Thoracic aorta (tissue), 2 donors: ENCODE results near the gene PGRMC1. TPM values are rescaled to one million over a fixed set of nuclear protein-coding genes. Genes with fewer than 3 reads are reported as not detected.
"Not testable (repeated sequence)": the region's sequence is repeated elsewhere in the genome, so short reads cannot be mapped to it uniquely, and the experiment has no call there.

Experiments used
- ATAC-seq: fragments of 150-250 bp; one replicate; pipeline ENCODE4 v1.8.0; 2017; ENCODE audit warnings: low read depth; ENCODE audit not compliant: insufficient number of reproducible peaks, low FRiP score
- DNase-seq: peaks from one replicate; pipeline ENCODE4 v3.0.0-alpha.2; 2020; ENCODE audit warnings: low spot score
- H3K27ac ChIP-seq, 2 donors: fragments of 200-600 bp; sonication (generic); 1 replicate in 1 of 2; 2 replicates in 1 of 2; pipeline ENCODE4 v1.5.1; 2016; ENCODE audit warnings: mild to moderate bottlenecking in 2 of 2, moderate library complexity in 2 of 2
- H3K27me3 ChIP-seq: fragments of 200-600 bp; sonication (generic); replicated peaks from 2 replicates; pipeline ENCODE4 v1.6.0; 2016; ENCODE audit warnings: mild to moderate bottlenecking; ENCODE audit not compliant: insufficient read depth
- H3K36me3 ChIP-seq: fragments of 200-600 bp; sonication (generic); one replicate; pipeline ENCODE4 v1.5.1; 2016
- H3K4me1 ChIP-seq, 2 donors: fragments of 200-600 bp; sonication (generic); 1 replicate in 1 of 2; 2 replicates in 1 of 2; pipeline versions ENCODE4 v1.5.1 to v1.6.0; 2016; ENCODE audit warnings: low read depth in 2 of 2, mild to moderate bottlenecking in 1 of 2; ENCODE audit not compliant: control insufficient read depth in 1 of 2
- H3K4me3 ChIP-seq: fragments of 200-600 bp; sonication (generic); 2 replicates; pipeline ENCODE4 v1.5.1; 2016; ENCODE audit warnings: mild to moderate bottlenecking
- H3K9me3 ChIP-seq: fragments of 200-600 bp; sonication (generic); 2 replicates; pipeline ENCODE4 v1.5.1; 2016
- CTCF ChIP-seq: fragments of 200-600 bp; sonication (generic); IDR thresholded peaks from one replicate; pipeline ENCODE4 v1.5.1; 2019; ENCODE audit warnings: antibody characterized with exemption
- total RNA-seq, 2 donors: library from RNA; depleted of rRNA; stranded (reverse); fragments of >200 nt; gene quantifications; one replicate each; pipeline versions ENCODE4 v1.1.0 to v1.2.3, GENCODE V29; 2016

PGRMC1 gene
- total RNA-seq, 2 donors from 2014 or later: 105 to 135 TPM

GRCh38 chrX:119290476-119290875 lies 54.4 kb downstream of the PGRMC1 start:
- no peak for ATAC-seq
- Histone ChIP-seq H3K27me3 (no peaks in the 10 kb centered on the region), H3K4me3 (no peak overlapping the region), H3K27ac (no peak overlapping the region), H3K9me3 (no peaks in the 10 kb centered on the region), H3K4me1 (no peaks in the 10 kb centered on the region), H3K36me3 (no peaks in the 10 kb centered on the region)
- no peak for DNase-seq
- no peak for TF ChIP-seq CTCF

DNA sequence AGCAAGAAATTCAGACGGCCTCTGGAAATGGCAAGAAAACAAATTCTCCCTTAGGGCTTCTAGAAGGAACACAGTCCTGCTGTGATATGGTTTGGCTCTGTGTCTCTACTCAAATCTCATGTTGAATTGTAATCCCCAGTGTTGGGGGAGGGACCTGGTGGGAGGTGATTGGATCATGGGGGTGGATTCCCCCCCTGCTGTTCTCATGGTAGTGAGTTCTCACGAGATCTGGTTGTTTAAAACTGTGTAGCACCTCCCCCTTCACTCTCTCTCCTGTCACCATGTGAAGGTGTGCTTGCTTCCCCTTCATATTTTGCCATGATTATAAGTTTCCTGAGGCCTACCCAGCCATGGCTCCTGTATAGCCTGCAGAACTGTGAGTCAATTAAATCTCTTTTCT lies 55.2 kb downstream of the PGRMC1 start:
- H3K9me3 ChIP-seq, H3K4me3 ChIP-seq: not testable (repeated sequence)

GRCh38 chrX:119292445-119292844 lies 56.4 kb downstream of the PGRMC1 start:
- H3K27ac ChIP-seq: no peak overlapping the region

More for the DNA sequence above, 55.2 kb downstream of the PGRMC1 start:
- not testable (repeated sequence) for DNase-seq, H3K4me1 ChIP-seq, ATAC-seq, H3K27ac ChIP-seq, H3K27me3 ChIP-seq, H3K36me3 ChIP-seq

More at GRCh38 chrX:119292445-119292844, 56.4 kb downstream of the PGRMC1 start:
- DNase-seq (no peak), ATAC-seq (no peak)
- Histone ChIP-seq H3K36me3 (no peaks in the 10 kb centered on the region), H3K9me3 (no peaks in the 10 kb centered on the region), H3K4me3 (no peak overlapping the region), H3K27me3 (no peaks in the 10 kb centered on the region), H3K4me1 (no peaks in the 10 kb centered on the region)
- TF ChIP-seq CTCF: no peak

Other genes starting within 250 kb of the PGRMC1 start
- gene CT47C1, start 163.3 kb upstream of the PGRMC1 start, total RNA-seq: not detected
- not detected for gene KIAA1210, start 108.5 kb upstream of the PGRMC1 start, total RNA-seq
- gene SLC25A43, start 163.1 kb downstream of the PGRMC1 start, total RNA-seq: 10 to 100 TPM; 12.3 to 24.4 TPM
- 100 to 1,000 TPM; 102 to 123 TPM for gene SLC25A5, start 232.2 kb downstream of the PGRMC1 start, total RNA-seq